Right lobe of liver (tissue), 4 donors: ENCODE data around the gene NECAB2.

Source experiments
- CTCF ChIP-seq, 4 donors: fragments of 200-600 bp in 3 of 4; fragments of 450-650 bp in 1 of 4; IDR thresholded peaks; one replicate each; pipeline versions ENCODE4 v1.5.1 to v1.8.0; 2016 to 2022; ENCODE audit warnings: antibody characterized with exemption in 4 of 4, mild to moderate bottlenecking in 2 of 4
- POLR2A ChIP-seq: fragments of 450-650 bp; IDR thresholded peaks from one replicate; pipeline ENCODE4 v1.6.1; 2017; ENCODE audit warnings: antibody characterized with exemption, mild to moderate bottlenecking
- donor health status: DM: no; HTN: no; CAD: no.
- donor health status: DM: no; HTN: no; CAD: no.
- donor health status: DM: no; HTN: yes; CAD: no.

GRCh38 chr16:83959656-83960434, 8.2 kb upstream of the NECAB2 start:
- TF ChIP-seq CTCF (IDR thresholded peaks at IDR 0.05), result no peak
- no peak for TF ChIP-seq POLR2A
